Medulla oblongata (tissue), 1 donor: ENCODE data around the gene PAK4.
A peak's percentile ranks its signal among the peaks of the same experiment; 100 is the strongest.

Source experiments
- DNase-seq: peaks from one replicate; pipeline ENCODE4 v3.0.0-alpha.2; 2015; ENCODE audit errors: extremely low spot score

Gene PAK4

GRCh38 chr19:39180749-39181148 is 55.2 kb downstream of the PAK4 start:
- DNase-seq: no peak

GRCh38 chr19:39181500-39182173 is 56.1 kb downstream of the PAK4 start:
- no peak for DNase-seq

- no peak for DNase-seq
Observed at GRCh38 chr19:39182174-39182505, 56.6 kb downstream of the PAK4 start.

- no peak for DNase-seq
Observed at GRCh38 chr19:39183104-39183503, 57.5 kb downstream of the PAK4 start.

- no peak for DNase-seq
Observed at GRCh38 chr19:39186391-39186790, 60.8 kb downstream of the PAK4 start.

- no peak for DNase-seq
Observed at GRCh38 chr19:39187552-39187943, 62.0 kb downstream of the PAK4 start.

- DNase-seq: no peak
Observed at GRCh38 chr19:39188960-39189359, 63.4 kb downstream of the PAK4 start.

- DNase-seq: no peak
Observed at GRCh38 chr19:39190768-39191167, 65.2 kb downstream of the PAK4 start.

GRCh38 chr19:39192846-39193245 is 67.3 kb downstream of the PAK4 start:
- DNase-seq: no peak

- DNase-seq: no peak
Observed at GRCh38 chr19:39193803-39194202, 68.2 kb downstream of the PAK4 start.

- DNase-seq: no peak
Observed at GRCh38 chr19:39194832-39195542, 69.4 kb downstream of the PAK4 start.

GRCh38 chr19:39195755-39196154 is 70.2 kb downstream of the PAK4 start:
- DNase-seq: no peak

GRCh38 chr19:39196320-39196719 is 70.7 kb downstream of the PAK4 start:
- no peak for DNase-seq

GRCh38 chr19:39196860-39197562 is 71.4 kb downstream of the PAK4 start, which contains the start of gene NCCRP1:
NCCRP1 (plus strand) TSS chr19:39196964; CDS start chr19:39196983, 19 bp downstream.
- no peak for DNase-seq

- DNase-seq: no peak
Observed at GRCh38 chr19:39197808-39198207, 72.2 kb downstream of the PAK4 start.

GRCh38 chr19:39199025-39199424 is 73.4 kb downstream of the PAK4 start:
- peak; percentile 58 for DNase-seq

- no peak for DNase-seq
Observed at GRCh38 chr19:39200066-39200802, 74.6 kb downstream of the PAK4 start.

GRCh38 chr19:39200803-39201115 is 75.2 kb downstream of the PAK4 start:
- DNase-seq: no peak

GRCh38 chr19:39202998-39203355 is 77.4 kb downstream of the PAK4 start:
- no peak for DNase-seq

- DNase-seq: no peak
Observed at GRCh38 chr19:39203372-39204341, 78.1 kb downstream of the PAK4 start, which contains the start of gene SYCN. SYCN (minus strand) TSS chr19:39204263; CDS start chr19:39204254, 9 bp downstream.

GRCh38 chr19:39205449-39205764 is 79.8 kb downstream of the PAK4 start:
- no peak for DNase-seq
